HepG2 (cell line): ENCODE measurements around the gene SMIM8. TPM values are rescaled to one million over a fixed set of nuclear protein-coding genes. Genes with fewer than 3 reads are reported as not detected.

Source experiments
- ATAC-seq: fragments of 200-7000 bp; cut with Tn5 transposase; 3 replicates; pipeline ENCODE4 v1.9.1; 2020; ENCODE audit warnings: mild to moderate bottlenecking, moderate library complexity
- BruUV-seq: library from RNA; stranded (reverse); fragments of 400-500 nt; replicated peaks from 2 replicates; lab custom pipeline; 2021; lab: Mats Ljungman, UMichigan
- CTCF ChIA-PET: fragments of 300-600 bp; formaldehyde crosslinking; extraction: SDS; loops from one replicate; lab custom pipeline; 2021; ENCODE audit warnings: low total read pairs, inconsistent platforms, low intra/inter-chr PET ratio; lab: Yijun Ruan, JAX
- POLR2A ChIA-PET: fragments of 350-600 bp; sonication (Branson Sonifier 250); formaldehyde crosslinking; loops from one replicate; lab custom pipeline; 2020; ENCODE audit warnings: antibody characterized with exemption, inconsistent platforms; lab: Yijun Ruan, JAX
- DNase-seq: peaks from one replicate; pipeline ENCODE4 v3.0.0-alpha.2; 2015; ENCODE audit warnings: low spot score
- FAIRE-seq: peaks from 3 replicates; lab custom pipeline; 2011; peaks lifted over from hg19 to GRCh38; lab: Jason Lieb, UNC
- H2AFZ ChIP-seq: one replicate; pipeline ENCODE4 v1.6.1; 2011; ENCODE audit warnings: low read length, inconsistent platforms
- H3K27ac ChIP-seq: fragments of 300-600 bp; 3 replicates; pipeline ENCODE4 v1.8.0; 2011; ENCODE audit warnings: mixed run types, mild to moderate bottlenecking, mixed read lengths, low read length, inconsistent platforms; ENCODE audit not compliant: insufficient read depth; ENCODE audit errors: extremely low read length
- H3K27me3 ChIP-seq, 2 experiments: fragments of 200-600 bp in 1 of 2; 2 replicates in 1 of 2; 3 replicates in 1 of 2; pipeline versions ENCODE4 v1.6.0 to v1.8.0; 2011; ENCODE audit warnings: low read length in 2 of 2, mild to moderate bottlenecking in 2 of 2, moderate library complexity in 2 of 2, inconsistent platforms in 1 of 2; ENCODE audit not compliant: insufficient read depth in 2 of 2, control insufficient read depth in 1 of 2
- H3K36me3 ChIP-seq, 2 experiments: fragments of 200-600 bp in 1 of 2; replicated peaks in 1 of 2; 2 replicates in 1 of 2; 3 replicates in 1 of 2; pipeline versions ENCODE4 v1.5.1 to v1.8.0; 2011; ENCODE audit warnings: low read length in 2 of 2, inconsistent platforms in 1 of 2; ENCODE audit not compliant: insufficient read depth in 2 of 2, control insufficient read depth in 1 of 2
- H3K4me1 ChIP-seq: 2 replicates; pipeline ENCODE4 v1.5.1; 2012; ENCODE audit warnings: low read length, inconsistent platforms; ENCODE audit not compliant: insufficient read depth
- H3K4me2 ChIP-seq: 2 replicates; pipeline ENCODE4 v1.6.0; 2011; ENCODE audit warnings: low read depth, low read length, inconsistent platforms
- H3K4me3 ChIP-seq, 3 experiments: fragments of 200-600 bp in 1 of 3; sonication (generic), shearing (Covaris generic) in 1 of 3; replicated peaks in 1 of 3; 2 replicates each; pipeline ENCODE4 v1.5.1; 2011 to 2016; ENCODE audit warnings: low read length in 3 of 3, inconsistent platforms in 2 of 3, low read depth in 2 of 3, mild to moderate bottlenecking in 2 of 3, control low read depth in 1 of 3, mixed read lengths in 1 of 3; ENCODE audit not compliant: insufficient read depth in 1 of 3
- H3K79me2 ChIP-seq: one replicate; pipeline ENCODE4 v1.6.1; 2011; ENCODE audit warnings: low read length, inconsistent platforms; ENCODE audit not compliant: insufficient read depth
- H3K9ac ChIP-seq: 2 replicates; pipeline ENCODE4 v1.6.0; 2011; ENCODE audit warnings: mild to moderate bottlenecking, low read depth, low read length, inconsistent platforms; ENCODE audit not compliant: insufficient read depth
- H3K9me3 ChIP-seq: 2 replicates; pipeline ENCODE4 v1.5.1; 2012; ENCODE audit warnings: mild to moderate bottlenecking, low read length
- H4K20me1 ChIP-seq: 2 replicates; pipeline ENCODE4 v1.6.0; 2011; ENCODE audit warnings: inconsistent platforms, mild to moderate bottlenecking, low read length, moderate library complexity; ENCODE audit not compliant: insufficient read depth
- CENPBD1 ChIP-seq: sonication (generic); formaldehyde crosslinking; IDR thresholded peaks from 2 replicates; pipeline ENCODE4 v1.8.0; 2022; ENCODE audit warnings: missing genetic modification reagents, low read depth, mild to moderate bottlenecking, borderline replicate concordance
- HOXD1 ChIP-seq: sonication (generic); formaldehyde crosslinking; IDR thresholded peaks from 2 replicates; pipeline ENCODE4 v1.5.0; 2020; ENCODE audit warnings: missing genetic modification reagents
- LCORL ChIP-seq, 2 experiments: fragments of 450-650 bp in 1 of 2; sonication (generic) in 1 of 2; formaldehyde crosslinking in 1 of 2; IDR thresholded peaks; 2 replicates each; pipeline versions ENCODE4 v1.5.0 to v1.6.1; 2017 to 2020; ENCODE audit warnings: antibody characterized with exemption in 1 of 2, missing genetic modification reagents in 1 of 2
- NFKB2 ChIP-seq: sonication (generic); formaldehyde crosslinking; IDR thresholded peaks from 2 replicates; pipeline ENCODE4 v1.4.0; 2020; ENCODE audit warnings: missing genetic modification reagents, borderline replicate concordance
- ZNF12 ChIP-seq: sonication (generic); formaldehyde crosslinking; IDR thresholded peaks from 2 replicates; pipeline ENCODE4 v1.5.0; 2020; ENCODE audit warnings: missing genetic modification reagents
- ZNF44 ChIP-seq: sonication (generic); formaldehyde crosslinking; IDR thresholded peaks from 2 replicates; pipeline ENCODE4 v1.5.1; 2020; ENCODE audit warnings: mild to moderate bottlenecking, missing genetic modification reagents
- WGBS: methylation state at CpG from one replicate; pipeline ENCODE4 v1.1.6; 2017; ENCODE audit warnings: low lambda C conversion rate; 5-methylcytosine and 5-hydroxymethylcytosine counted together
- in situ Hi-C: cut with HindIII; loops from 2 replicates; pipeline ENCODE4 v1.10.0; 2017; ENCODE audit warnings: low pct_unique_long_range_greater_than_20kb; ENCODE audit not compliant: extremely low pct_ligation_motif_present
- intact Hi-C: fragments of 100-400 bp; cut with micrococcal nuclease; formaldehyde crosslinking; loops from one replicate; pipeline ENCODE4 v1.10.0; 2022; ENCODE audit not compliant: unreplicated experiment
- polyA plus RNA-seq, 8 experiments: library from polyadenylated mRNA; depleted of rRNA in 3 of 8; stranded (reverse) in 7 of 8; unstranded in 1 of 8; fragments of >200 nt; fragmentation: Illumina TruSeq in 4 of 8; extraction: Trizol in 4 of 8; gene quantifications; 2 replicates each; pipeline versions ENCODE4 v1.2.1 to v1.2.3, GENCODE V29; 2011 to 2016; ENCODE audit warnings: low read depth in 4 of 8, missing spikeins in 1 of 8, mixed read lengths in 1 of 8; ENCODE audit not compliant: insufficient read depth in 1 of 8
- total RNA-seq, 5 experiments: library from RNA; depleted of rRNA; stranded (reverse); fragments of >200 nt; fragmentation: Illumina TruSeq; extraction: Trizol; gene quantifications; 2 replicates each; pipeline ENCODE4 v1.2.3, GENCODE V29; 2016; ENCODE audit warnings: low read depth in 1 of 5
- TF ChIP-seq, protein P1 (sequence below): sonication (generic); formaldehyde crosslinking; IDR thresholded peaks from 2 replicates; pipeline ENCODE4 v1.5.1; 2020; ENCODE audit warnings: missing genetic modification reagents, mild to moderate bottlenecking, borderline replicate concordance
- TF ChIP-seq, protein P2 (sequence below): sonication (generic); formaldehyde crosslinking; IDR thresholded peaks from 2 replicates; pipeline ENCODE4 v1.9.0; 2021; ENCODE audit warnings: mild to moderate bottlenecking, missing genetic modification reagents

SMIM8 gene
- total and polyA plus RNA-seq, 2 of the 13 experiments (the other 11 are each of a cell fraction or from before 2014, with no cell fraction given) = 4.8 to 10.0 TPM

DNA sequence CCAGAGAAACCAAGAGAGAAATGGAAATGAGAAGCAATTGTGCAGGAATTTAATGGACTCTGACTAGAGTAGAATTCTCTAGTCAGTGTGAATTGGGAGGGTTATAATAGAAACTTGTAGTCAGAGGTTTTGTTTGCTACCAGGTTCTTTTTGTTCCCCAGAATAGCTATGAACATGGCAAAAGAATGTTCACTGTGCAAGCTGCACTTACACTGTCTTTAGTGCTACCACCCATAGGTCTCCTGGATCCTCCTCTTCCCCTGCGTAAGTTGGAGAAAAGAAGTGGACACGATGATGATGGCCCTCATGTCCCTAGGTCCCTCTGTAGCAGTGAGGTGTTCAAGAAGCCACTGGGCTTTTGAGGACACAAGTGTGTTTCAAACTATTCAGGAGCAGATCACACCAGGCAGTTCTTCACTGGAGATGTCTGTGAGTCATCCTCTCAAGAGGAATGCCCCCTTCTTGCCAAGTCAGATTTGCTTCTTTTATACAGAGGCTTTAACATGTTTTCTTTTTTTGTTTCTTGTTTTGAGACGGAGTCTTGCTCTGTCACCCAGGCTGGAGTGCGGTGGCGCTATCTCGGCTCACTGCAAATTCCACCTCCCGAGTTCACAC, 47.6 kb upstream of the SMIM8 start (continued):
- TF ChIP-seq NFKB2 (CRISPR knock-in tag) (no peak), ZNF44 (CRISPR knock-in tag) (no peak), CENPBD1 (no peak), LCORL (IDR thresholded peaks at IDR 0.05) (no peak), LCORL (CRISPR knock-in tag; IDR thresholded peaks at IDR 0.05) (no peak)
- TF ChIP-seq, protein P1, sequence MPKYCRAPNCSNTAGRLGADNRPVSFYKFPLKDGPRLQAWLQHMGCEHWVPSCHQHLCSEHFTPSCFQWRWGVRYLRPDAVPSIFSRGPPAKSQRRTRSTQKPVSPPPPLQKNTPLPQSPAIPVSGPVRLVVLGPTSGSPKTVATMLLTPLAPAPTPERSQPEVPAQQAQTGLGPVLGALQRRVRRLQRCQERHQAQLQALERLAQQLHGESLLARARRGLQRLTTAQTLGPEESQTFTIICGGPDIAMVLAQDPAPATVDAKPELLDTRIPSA (CRISPR knock-in tag) = no peak
- TF ChIP-seq, all 625 proteins: peak for 0

GRCh38 chr6:87276624-87277023, 45.8 kb upstream of the SMIM8 start:
- 18% methylated on average over 1 of the region's 1 CpG for WGBS
- Histone ChIP-seq H3K9ac (no peak overlapping the region), H3K79me2 (no peaks in the 10 kb centered on the region), H3K27ac (no peak overlapping the region), H4K20me1 (no peaks in the 10 kb centered on the region), H3K36me3 (no peaks in the 10 kb centered on the region), H3K27me3 (no peaks in the 10 kb centered on the region), H2AFZ (no peak overlapping the region), H3K9me3 (no peaks in the 10 kb centered on the region), H3K4me1 (no peaks in the 10 kb centered on the region), H3K4me3 (no peak overlapping the region), H3K4me2 (no peak overlapping the region)
- ChIA-PET CTCF (no interaction called here), POLR2A (no interaction called here)
- DNase-seq (no peak), FAIRE-seq (no peak), ATAC-seq (no peak)
- in situ Hi-C loops (no loop called here), intact Hi-C loops (loop anchor here (2.0 kb wide), 1 partner anchor 114 kb away; no protein-coding TSS in a partner anchor)
- BruUV-seq = no TSS peak
- no peak for TF ChIP-seq ZNF12 (CRISPR knock-in tag)
- no peak for TF ChIP-seq HOXD1 (CRISPR knock-in tag)
- TF ChIP-seq, protein P2, sequence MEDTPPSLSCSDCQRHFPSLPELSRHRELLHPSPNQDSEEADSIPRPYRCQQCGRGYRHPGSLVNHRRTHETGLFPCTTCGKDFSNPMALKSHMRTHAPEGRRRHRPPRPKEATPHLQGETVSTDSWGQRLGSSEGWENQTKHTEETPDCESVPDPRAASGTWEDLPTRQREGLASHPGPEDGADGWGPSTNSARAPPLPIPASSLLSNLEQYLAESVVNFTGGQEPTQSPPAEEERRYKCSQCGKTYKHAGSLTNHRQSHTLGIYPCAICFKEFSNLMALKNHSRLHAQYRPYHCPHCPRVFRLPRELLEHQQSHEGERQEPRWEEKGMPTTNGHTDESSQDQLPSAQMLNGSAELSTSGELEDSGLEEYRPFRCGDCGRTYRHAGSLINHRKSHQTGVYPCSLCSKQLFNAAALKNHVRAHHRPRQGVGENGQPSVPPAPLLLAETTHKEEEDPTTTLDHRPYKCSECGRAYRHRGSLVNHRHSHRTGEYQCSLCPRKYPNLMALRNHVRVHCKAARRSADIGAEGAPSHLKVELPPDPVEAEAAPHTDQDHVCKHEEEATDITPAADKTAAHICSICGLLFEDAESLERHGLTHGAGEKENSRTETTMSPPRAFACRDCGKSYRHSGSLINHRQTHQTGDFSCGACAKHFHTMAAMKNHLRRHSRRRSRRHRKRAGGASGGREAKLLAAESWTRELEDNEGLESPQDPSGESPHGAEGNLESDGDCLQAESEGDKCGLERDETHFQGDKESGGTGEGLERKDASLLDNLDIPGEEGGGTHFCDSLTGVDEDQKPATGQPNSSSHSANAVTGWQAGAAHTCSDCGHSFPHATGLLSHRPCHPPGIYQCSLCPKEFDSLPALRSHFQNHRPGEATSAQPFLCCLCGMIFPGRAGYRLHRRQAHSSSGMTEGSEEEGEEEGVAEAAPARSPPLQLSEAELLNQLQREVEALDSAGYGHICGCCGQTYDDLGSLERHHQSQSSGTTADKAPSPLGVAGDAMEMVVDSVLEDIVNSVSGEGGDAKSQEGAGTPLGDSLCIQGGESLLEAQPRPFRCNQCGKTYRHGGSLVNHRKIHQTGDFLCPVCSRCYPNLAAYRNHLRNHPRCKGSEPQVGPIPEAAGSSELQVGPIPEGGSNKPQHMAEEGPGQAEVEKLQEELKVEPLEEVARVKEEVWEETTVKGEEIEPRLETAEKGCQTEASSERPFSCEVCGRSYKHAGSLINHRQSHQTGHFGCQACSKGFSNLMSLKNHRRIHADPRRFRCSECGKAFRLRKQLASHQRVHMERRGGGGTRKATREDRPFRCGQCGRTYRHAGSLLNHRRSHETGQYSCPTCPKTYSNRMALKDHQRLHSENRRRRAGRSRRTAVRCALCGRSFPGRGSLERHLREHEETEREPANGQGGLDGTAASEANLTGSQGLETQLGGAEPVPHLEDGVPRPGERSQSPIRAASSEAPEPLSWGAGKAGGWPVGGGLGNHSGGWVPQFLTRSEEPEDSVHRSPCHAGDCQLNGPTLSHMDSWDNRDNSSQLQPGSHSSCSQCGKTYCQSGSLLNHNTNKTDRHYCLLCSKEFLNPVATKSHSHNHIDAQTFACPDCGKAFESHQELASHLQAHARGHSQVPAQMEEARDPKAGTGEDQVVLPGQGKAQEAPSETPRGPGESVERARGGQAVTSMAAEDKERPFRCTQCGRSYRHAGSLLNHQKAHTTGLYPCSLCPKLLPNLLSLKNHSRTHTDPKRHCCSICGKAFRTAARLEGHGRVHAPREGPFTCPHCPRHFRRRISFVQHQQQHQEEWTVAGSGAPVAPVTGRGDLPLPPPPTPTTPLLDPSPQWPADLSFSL (CRISPR knock-in tag) = no peak
